Osteoblast (primary cell): Measurements from ENCODE around the gene SRSF3. TPM values are rescaled to one million over a fixed set of nuclear protein-coding genes. Genes with fewer than 3 reads are reported as not detected.

Experiments used
- DNase-seq: peaks from one replicate; pipeline ENCODE4 v3.0.0; 2011; ENCODE audit warnings: low spot score, mixed read lengths; ENCODE audit not compliant: insufficient read length; ENCODE audit errors: missing footprints
- H2AFZ ChIP-seq: 2 replicates; pipeline ENCODE4 v1.6.0; 2011; ENCODE audit warnings: mild to moderate bottlenecking, low read length
- H3K27ac ChIP-seq: 2 replicates; pipeline ENCODE4 v1.5.1; 2011; ENCODE audit warnings: mild to moderate bottlenecking, low read depth, low read length, moderate library complexity
- H3K27me3 ChIP-seq: 2 replicates; pipeline ENCODE4 v1.6.0; 2012; ENCODE audit warnings: mild to moderate bottlenecking, control low read depth, inconsistent platforms, low read length, moderate library complexity; ENCODE audit not compliant: insufficient read depth
- H3K36me3 ChIP-seq: 2 replicates; pipeline ENCODE4 v1.5.1; 2011; ENCODE audit warnings: mild to moderate bottlenecking, low read length, control low read depth, moderate library complexity; ENCODE audit not compliant: insufficient read depth
- H3K4me1 ChIP-seq: 2 replicates; pipeline ENCODE4 v1.5.1; 2011; ENCODE audit warnings: mild to moderate bottlenecking, low read length, control low read depth, moderate library complexity; ENCODE audit not compliant: insufficient read depth
- H3K4me2 ChIP-seq: 2 replicates; pipeline ENCODE4 v1.6.0; 2011; ENCODE audit warnings: mild to moderate bottlenecking, low read length; ENCODE audit not compliant: insufficient read depth
- H3K4me3 ChIP-seq: fragments of 200-600 bp; sonication (generic); 3 replicates; pipeline ENCODE4 v1.5.1; 2012; ENCODE audit warnings: mild to moderate bottlenecking, low read length, inconsistent platforms; ENCODE audit not compliant: insufficient read depth
- H3K79me2 ChIP-seq: 2 replicates; pipeline ENCODE4 v1.6.0; 2012; ENCODE audit warnings: mild to moderate bottlenecking, low read length, control low read depth, inconsistent platforms; ENCODE audit not compliant: insufficient read depth
- H3K9me3 ChIP-seq: 2 replicates; pipeline ENCODE4 v1.5.1; 2011; ENCODE audit warnings: low read depth, low read length, control low read depth
- H4K20me1 ChIP-seq: 2 replicates; pipeline ENCODE4 v1.6.0; 2012; ENCODE audit warnings: mild to moderate bottlenecking, low read length, control low read depth; ENCODE audit not compliant: insufficient read depth
- CTCF ChIP-seq: IDR thresholded peaks from 2 replicates; pipeline ENCODE4 v1.5.1; 2011; ENCODE audit warnings: mild to moderate bottlenecking, low read depth, low read length, moderate library complexity; ENCODE audit errors: extremely low read depth
- total RNA-seq: library from RNA; depleted of rRNA; stranded (reverse); fragments of >200 nt; gene quantifications from 2 replicates; pipeline ENCODE4 v1.2.3, GENCODE V29; 2012

Gene SRSF3
- total RNA-seq, 1 donor: 289 TPM

- no peaks in the 10 kb centered on the region for H3K27me3 ChIP-seq
- H3K9me3 ChIP-seq: no peaks in the 10 kb centered on the region
- peak within 1 kb of the TSS; percentile 97 for H2AFZ ChIP-seq
- peaks cover 26% of the 10 kb centered on the region for H3K4me1 ChIP-seq
- peak within 1 kb of the TSS; percentile 94 for H3K4me2 ChIP-seq
- peaks cover 54% of the 10 kb centered on the region for H3K79me2 ChIP-seq
- H3K27ac ChIP-seq: peak within 1 kb of the TSS; percentile 90
- no peak for TF ChIP-seq CTCF
- DNase-seq: peak; percentile 97
- H3K36me3 ChIP-seq: no peaks in the 10 kb centered on the region
- H4K20me1 ChIP-seq: peaks cover 13% of the 10 kb centered on the region
- peak within 1 kb of the TSS; percentile 99 for H3K4me3 ChIP-seq
Measured at GRCh38 chr6:36546920-36547645, 47.1 kb upstream of the SRSF3 start, which contains the start of gene STK38. Gene STK38, minus strand, starts transcription at chr6:36547479. Its CDS starts 7,277 bp downstream, at chr6:36540202.

- H3K4me3 ChIP-seq: peak overlapping the region; percentile 99
- no peak for TF ChIP-seq CTCF
- no peak overlapping the region for H2AFZ ChIP-seq
- H3K27me3 ChIP-seq: no peaks in the 10 kb centered on the region
- peak overlapping the region; percentile 90 for H3K27ac ChIP-seq
- no peaks in the 10 kb centered on the region for H3K36me3 ChIP-seq
- H4K20me1 ChIP-seq: peaks cover 13% of the 10 kb centered on the region
- H3K9me3 ChIP-seq: no peaks in the 10 kb centered on the region
- H3K4me2 ChIP-seq: peak overlapping the region; percentile 94
- no peak for DNase-seq
- H3K79me2 ChIP-seq: peaks cover 47% of the 10 kb centered on the region
- peaks cover 23% of the 10 kb centered on the region for H3K4me1 ChIP-seq
Measured at GRCh38 chr6:36547646-36548400, 46.3 kb upstream of the SRSF3 start.

- Histone ChIP-seq H2AFZ (no peak overlapping the region), H3K27me3 (no peaks in the 10 kb centered on the region), H4K20me1 (peaks cover 13% of the 10 kb centered on the region), H3K4me3 (no peak overlapping the region), H3K4me2 (no peak overlapping the region), H3K4me1 (peaks cover 23% of the 10 kb centered on the region), H3K9me3 (no peaks in the 10 kb centered on the region), H3K36me3 (no peaks in the 10 kb centered on the region), H3K79me2 (peaks cover 42% of the 10 kb centered on the region), H3K27ac (no peak overlapping the region)
- no peak for DNase-seq
- TF ChIP-seq CTCF: no peak
Measured at GRCh38 chr6:36548401-36548743, 45.8 kb upstream of the SRSF3 start.

- H3K4me2 ChIP-seq: no peak overlapping the region
- H3K27ac ChIP-seq: no peak overlapping the region
- H3K4me1 ChIP-seq: peaks cover 20% of the 10 kb centered on the region
- no peak for DNase-seq
- no peaks in the 10 kb centered on the region for H3K27me3 ChIP-seq
- no peaks in the 10 kb centered on the region for H3K9me3 ChIP-seq
- peaks cover 21% of the 10 kb centered on the region for H3K79me2 ChIP-seq
- H3K4me3 ChIP-seq: no peak overlapping the region
- no peak for TF ChIP-seq CTCF
- no peaks in the 10 kb centered on the region for H3K36me3 ChIP-seq
- H2AFZ ChIP-seq: no peak overlapping the region
- peaks cover 9% of the 10 kb centered on the region for H4K20me1 ChIP-seq
Measured at GRCh38 chr6:36550473-36551000, 43.6 kb upstream of the SRSF3 start.
